ENCODE measurements around the gene JOSD2. TPM values are rescaled to one million over a fixed set of nuclear protein-coding genes. Genes with fewer than 3 reads are reported as not detected.

The JOSD2 gene
- total and polyA plus RNA-seq, 2 of the 4 experiments (the other 2 are of a cell fraction) = 12.2 to 54.1 TPM

DNA sequence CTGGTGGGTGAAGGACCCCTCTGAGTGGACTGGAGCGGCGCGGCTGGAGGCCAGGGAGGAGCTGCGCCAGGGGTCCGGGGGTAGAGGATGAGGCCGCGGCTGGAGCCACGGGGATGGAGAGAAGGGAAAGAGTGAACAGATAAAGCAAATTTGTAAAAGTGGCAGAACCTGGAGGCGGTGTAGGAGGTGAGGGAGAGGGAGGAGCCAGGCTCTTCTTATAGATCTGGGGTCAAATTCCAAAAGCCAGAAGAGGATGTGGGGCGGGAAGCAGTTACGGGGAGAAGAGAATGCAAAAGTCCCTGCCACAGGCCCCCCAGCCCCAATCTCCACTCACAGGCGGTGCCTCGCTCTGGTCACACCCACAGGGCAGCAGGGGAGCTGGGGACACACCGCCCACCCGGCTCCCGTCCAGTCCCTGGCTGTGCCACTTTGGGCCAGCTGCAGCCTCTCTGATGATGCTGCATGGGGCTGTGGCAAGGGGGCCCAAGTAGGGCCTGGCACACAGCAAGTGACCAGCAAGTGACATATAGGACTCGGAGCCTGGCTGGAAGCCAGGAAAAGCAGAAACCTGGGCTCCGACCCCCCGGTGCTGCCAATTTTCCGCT is 46.1 kb upstream of the JOSD2 start:
- H2AK9ac ChIP-seq (replicated peaks; ENCODE audit: low read depth, low read length, poor library complexity) = no peak overlapping the region
- no peak overlapping the region for H3K4ac ChIP-seq (ENCODE audit: low read depth, low read length)
- no peaks in the 10 kb centered on the region; the same call in 1 of the 2 replicates for H3K9me1 ChIP-seq (ENCODE audit: insufficient read depth, low read length)
- H2AK5ac ChIP-seq (ENCODE audit: low read depth, low read length) = no peak overlapping the region
- in situ Hi-C loops (cut with MboI; ENCODE audit: low sequenced_read_pairs) (no loop called here), intact Hi-C loops (cut with micrococcal nuclease) (no loop called here), dilution Hi-C loops (cut with HindIII; ENCODE audit: low sequenced_read_pairs, unreplicated experiment) (no loop called here)
- H3K9ac ChIP-seq (ENCODE audit: low read depth, low read length) = no peak overlapping the region
- peaks cover 23% of the 10 kb centered on the region for H3K27me3 ChIP-seq (ENCODE audit: control insufficient read depth, insufficient read depth, low read length)
- H3K14ac ChIP-seq (replicated peaks; ENCODE audit: low read depth, low read length) = no peak overlapping the region
- no peak overlapping the region for H3K4me3 ChIP-seq (ENCODE audit: insufficient read depth, low read depth, low read length)
- H2BK120ac ChIP-seq (ENCODE audit: low read depth, low read length) = no peak overlapping the region
- ChIA-PET POLR2A (ENCODE audit: unreplicated experiment) (interaction anchor here (0.7 kb wide), 1 partner anchor 30 kb away, joined by 3 read pairs; no protein-coding TSS in a partner anchor), CTCF (interaction anchor here (1.0 to 1.4 kb wide), 3 partner anchors 29 to 257 kb away, joined by 3 to 4 read pairs (median 3); no protein-coding TSS in a partner anchor)
- no peak overlapping the region for H3K56ac ChIP-seq (ENCODE audit: extremely low read depth, insufficient read depth, low read length)
- no peak overlapping the region for H2BK5ac ChIP-seq (ENCODE audit: low read depth, low read length, poor library complexity, severe bottlenecking)
- H3K4me1 ChIP-seq (ENCODE audit: control insufficient read depth, insufficient read depth, low read length) = no peaks in the 10 kb centered on the region
- DNase-seq (no peak), ATAC-seq (ENCODE audit: low read depth) (no peak)
- H3K36me3 ChIP-seq (ENCODE audit: control insufficient read depth, insufficient read depth, low read length) = no peaks in the 10 kb centered on the region
- no peak overlapping the region for H4K5ac ChIP-seq (ENCODE audit: low read depth, low read length)
- peak overlapping the region; percentile 96 for H2AFZ ChIP-seq (replicated peaks; ENCODE audit: low read length, poor library complexity)
- no peak overlapping the region for H4K91ac ChIP-seq (ENCODE audit: insufficient read depth, low read depth, low read length)
- H3K18ac ChIP-seq (ENCODE audit: low read depth, low read length) = no peak overlapping the region
- H4K8ac ChIP-seq (ENCODE audit: low read depth in 2 of 2, low read length in 2 of 2) = no peak overlapping the region
- no peak overlapping the region for H3K23ac ChIP-seq (ENCODE audit: low read depth, low read length)
- no peaks in the 10 kb centered on the region for H3K79me1 ChIP-seq (ENCODE audit: low read depth in 1 of 2, low read length in 2 of 2)
- H2BK20ac ChIP-seq (ENCODE audit: low read depth, low read length) = no peak overlapping the region
- no peaks in the 10 kb centered on the region for H4K20me1 ChIP-seq (ENCODE audit: insufficient read depth, low read length)
- H2BK15ac ChIP-seq (ENCODE audit: low read depth, low read length) = no peak overlapping the region
- H3K9me3 ChIP-seq (ENCODE audit: control insufficient read depth, insufficient read depth, low read length) = no peaks in the 10 kb centered on the region
- H3K4me2 ChIP-seq (ENCODE audit: low read depth, low read length) = no peak overlapping the region; the same call in 1 of the 2 replicates
- BruUV-seq (replicated peaks) = no TSS peak
- TF ChIP-seq SMC3 (IDR thresholded peaks at IDR 0.05; ENCODE audit: low read depth, low read length) (no peak), RFX5 (IDR thresholded peaks at IDR 0.05; ENCODE audit: low read depth, low read length) (no peak)
- WGBS, 2 experiments (ENCODE audit: extremely low coverage in 2 of 2, insufficient read length in 1 of 2) = 9% methylated on average over 7 of the region's 20 CpGs; no CpG with 5 or more reads in 1 of the 2 experiments
- no peak overlapping the region for H3K27ac ChIP-seq (ENCODE audit: insufficient read depth, low read length)

Data from IMR-90 (cell line).